Subcutaneous abdominal adipose tissue (tissue), 5 donors: ENCODE results near the gene AKR7A3.
"Not testable (repeated sequence)": the region's sequence is repeated elsewhere in the genome, so short reads cannot be mapped to it uniquely, and the experiment has no call there.

Source experiments
- H3K27ac ChIP-seq: one replicate; pipeline ENCODE4 v1.7.0; 2013; ENCODE audit warnings: low read depth, mild to moderate bottlenecking, inconsistent platforms, low read length, moderate library complexity
- H3K27me3 ChIP-seq, 5 donors: one replicate each; pipeline ENCODE4 v1.7.0; 2013; ENCODE audit warnings: low read length in 5 of 5, inconsistent platforms in 1 of 5; ENCODE audit not compliant: control insufficient read depth in 5 of 5, insufficient read depth in 4 of 5
- H3K36me3 ChIP-seq, 5 donors: one replicate each; pipeline ENCODE4 v1.7.0; 2013; ENCODE audit warnings: low read length in 5 of 5; ENCODE audit not compliant: control insufficient read depth in 5 of 5, insufficient read depth in 5 of 5
- H3K4me1 ChIP-seq, 5 donors: one replicate each; pipeline ENCODE4 v1.7.0; 2013; ENCODE audit warnings: low read length in 5 of 5, mild to moderate bottlenecking in 3 of 5, moderate library complexity in 1 of 5; ENCODE audit not compliant: control insufficient read depth in 5 of 5, insufficient read depth in 5 of 5
- H3K4me3 ChIP-seq, 5 donors: one replicate each; pipeline ENCODE4 v1.7.0; 2013; ENCODE audit warnings: low read length in 5 of 5, low read depth in 1 of 5
- H3K9ac ChIP-seq, 5 donors: one replicate each; pipeline ENCODE4 v1.7.0; 2013; ENCODE audit warnings: low read length in 5 of 5, mild to moderate bottlenecking in 4 of 5, moderate library complexity in 3 of 5
- H3K9me3 ChIP-seq, 5 donors: one replicate each; pipeline ENCODE4 v1.7.0; 2013; ENCODE audit warnings: low read length in 5 of 5; ENCODE audit not compliant: control insufficient read depth in 5 of 5
- donor health status: healthy.
- donor health status: healthy.
- donor health status: healthy.
- donor health status: healthy.
- donor health status: healthy.

AKR7A3 gene

GRCh38 chr1:19257178-19257914 is 31.2 kb downstream of the AKR7A3 start:
- Histone ChIP-seq H3K9ac (peak overlapping the region in 1 of 5 donors; percentile 38), H3K27me3 (no peaks in the 10 kb centered on the region), H3K9me3 (no peaks in the 10 kb centered on the region), H3K4me3 (no peak overlapping the region), H3K36me3 (peaks cover 0 to 62% (median 51%) of the 10 kb centered on the region in 5 donors), H3K4me1 (peaks cover 0 to 31% (median 13%) of the 10 kb centered on the region in 5 donors), H3K27ac (no peak overlapping the region)

- H3K27me3 ChIP-seq, H3K9ac ChIP-seq, H3K4me3 ChIP-seq, H3K9me3 ChIP-seq, H3K27ac ChIP-seq: not testable (repeated sequence)
- Histone ChIP-seq H3K36me3 (peaks cover 0 to 62% (median 51%) of the 10 kb centered on the region in 5 donors), H3K4me1 (peaks cover 0 to 39% (median 21%) of the 10 kb centered on the region in 5 donors)
Observed at GRCh38 chr1:19256301-19256700, 32.3 kb downstream of the AKR7A3 start.

GRCh38 chr1:19255288-19255687 is 33.3 kb downstream of the AKR7A3 start:
- no peak overlapping the region for H3K4me3 ChIP-seq
- H3K27me3 ChIP-seq: no peaks in the 10 kb centered on the region
- H3K9me3 ChIP-seq: no peaks in the 10 kb centered on the region
- no peak overlapping the region for H3K9ac ChIP-seq
- no peak overlapping the region for H3K27ac ChIP-seq
- H3K36me3 ChIP-seq: peaks cover 0 to 55% (median 47%) of the 10 kb centered on the region in 5 donors
- H3K4me1 ChIP-seq: peaks cover 3 to 47% (median 31%) of the 10 kb centered on the region in 5 donors

GRCh38 chr1:19254416-19254815 is 34.2 kb downstream of the AKR7A3 start:
- Histone ChIP-seq H3K27me3 (no peaks in the 10 kb centered on the region), H3K27ac (no peak overlapping the region), H3K9ac (no peak overlapping the region), H3K4me3 (no peak overlapping the region), H3K36me3 (peaks cover 0 to 46% (median 40%) of the 10 kb centered on the region in 5 donors), H3K4me1 (peaks cover 3 to 48% (median 34%) of the 10 kb centered on the region in 5 donors), H3K9me3 (no peaks in the 10 kb centered on the region)

- Histone ChIP-seq H3K4me1 (peaks cover 3 to 34% (median 32%) of the 10 kb centered on the region in 5 donors), H3K27me3 (no peaks in the 10 kb centered on the region), H3K9ac (peak within 1 kb of the TSS; percentile 56 to 98 (median 88)), H3K9me3 (no peaks in the 10 kb centered on the region), H3K4me3 (peak within 1 kb of the TSS; percentile 75 to 98 (median 95)), H3K36me3 (peaks cover 0 to 17% (median 11%) of the 10 kb centered on the region in 5 donors), H3K27ac (peak within 1 kb of the TSS; percentile 76)
Observed at GRCh38 chr1:19251305-19252196, 37.0 kb downstream of the AKR7A3 start, which contains the start of the genes EMC1 and MRTO4. Gene EMC1, minus strand, starts transcription at chr1:19251524. Its CDS starts 15 bp downstream, at chr1:19251509. Gene MRTO4, plus strand, starts transcription at chr1:19251805. Its CDS starts 31 bp downstream, at chr1:19251836.

- Histone ChIP-seq H3K9ac (peak overlapping the region; percentile 16 to 98 (median 88)), H3K36me3 (peaks cover 0 to 10% (median 5%) of the 10 kb centered on the region in 5 donors), H3K4me1 (peaks cover 3 to 34% (median 32%) of the 10 kb centered on the region in 5 donors), H3K27me3 (no peaks in the 10 kb centered on the region), H3K4me3 (peak overlapping the region; percentile 75 to 98 (median 95)), H3K27ac (peak overlapping the region; percentile 76), H3K9me3 (no peaks in the 10 kb centered on the region)
Observed at GRCh38 chr1:19250629-19251304, 37.8 kb downstream of the AKR7A3 start.

GRCh38 chr1:19240673-19241538 is 47.7 kb downstream of the AKR7A3 start:
- peak overlapping the region in 4 of 5 donors; percentile 3 to 63 (median 42) for H3K9ac ChIP-seq
- peaks cover 6 to 79% (median 70%) of the 10 kb centered on the region in 5 donors for H3K36me3 ChIP-seq
- no peaks in the 10 kb centered on the region for H3K9me3 ChIP-seq
- no peaks in the 10 kb centered on the region for H3K27me3 ChIP-seq
- H3K4me1 ChIP-seq: peaks cover 0 to 16% (median 6%) of the 10 kb centered on the region in 5 donors
- H3K27ac ChIP-seq: peak overlapping the region; percentile 27
- no peak overlapping the region for H3K4me3 ChIP-seq

- Histone ChIP-seq H3K9ac (peak overlapping the region in 1 of 5 donors; percentile 2), H3K9me3 (no peaks in the 10 kb centered on the region), H3K36me3 (peaks cover 6 to 84% (median 74%) of the 10 kb centered on the region in 5 donors), H3K4me3 (no peak overlapping the region), H3K27me3 (no peaks in the 10 kb centered on the region), H3K27ac (peak overlapping the region; percentile 16), H3K4me1 (peaks cover 0 to 16% (median 6%) of the 10 kb centered on the region in 5 donors)
Observed at GRCh38 chr1:19239876-19240275, 48.7 kb downstream of the AKR7A3 start.

GRCh38 chr1:19234224-19234623 is 54.3 kb downstream of the AKR7A3 start:
- Histone ChIP-seq H3K4me1 (no peaks in the 10 kb centered on the region), H3K9me3 (no peaks in the 10 kb centered on the region), H3K36me3 (peaks cover 17 to 93% (median 83%) of the 10 kb centered on the region in 5 donors), H3K4me3 (no peak overlapping the region), H3K27ac (no peak overlapping the region), H3K9ac (no peak overlapping the region), H3K27me3 (no peaks in the 10 kb centered on the region)
